Suppressor macrophage treated with lipopolysaccharide for 4 hours (primary cell): ENCODE data around the gene ZC3H14.
A peak's percentile ranks its signal among the peaks of the same experiment; 100 is the strongest.
"Not testable (repeated sequence)": the region's sequence is repeated elsewhere in the genome, so short reads cannot be mapped to it uniquely, and the experiment has no call there.

Experiments
- DNase-seq: peaks from one replicate; pipeline ENCODE4 v3.0.0-alpha.2; 2020

ZC3H14 gene

GRCh38 chr14:88562831-88563686 lies at the start of gene ZC3H14:
TSS of gene ZC3H14 (plus strand) at chr14:88563037. CDS start at chr14:88563134, 97 bp downstream.
- peak; percentile 92 for DNase-seq

DNA sequence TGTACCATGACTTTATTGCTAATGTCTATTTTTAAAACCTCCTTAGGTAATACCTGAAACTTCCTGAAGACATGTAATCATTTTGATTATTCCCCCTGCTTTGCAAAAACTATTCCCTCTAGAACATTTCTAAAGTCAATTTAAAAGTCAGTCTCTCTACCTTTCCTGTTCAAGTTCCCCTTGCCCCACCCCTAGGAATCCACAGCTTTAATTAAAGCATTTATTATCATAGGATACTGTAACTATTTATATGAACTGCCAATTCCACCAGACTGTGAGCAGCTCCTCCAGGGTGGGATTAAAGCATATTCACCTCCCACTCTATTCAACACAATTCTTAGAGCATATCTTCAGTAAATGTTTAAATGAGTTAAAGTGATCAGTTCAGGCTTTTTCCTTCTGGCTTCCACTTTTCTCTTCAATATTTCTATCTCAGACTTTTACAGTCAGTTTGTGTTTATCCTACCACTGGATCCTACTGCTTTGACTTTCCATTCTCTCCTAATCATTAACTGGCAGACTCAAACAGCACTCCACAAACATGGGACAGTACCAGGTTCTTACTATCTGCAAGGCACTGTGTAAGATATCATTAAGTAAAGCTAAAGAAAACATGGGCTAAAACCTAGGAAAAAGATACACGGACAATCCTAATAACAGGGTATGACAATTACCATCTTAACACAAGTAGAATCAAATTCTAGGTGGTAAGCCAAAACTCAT lies 47.2 kb upstream of the ZC3H14 start:
- no peak for DNase-seq

DNA sequence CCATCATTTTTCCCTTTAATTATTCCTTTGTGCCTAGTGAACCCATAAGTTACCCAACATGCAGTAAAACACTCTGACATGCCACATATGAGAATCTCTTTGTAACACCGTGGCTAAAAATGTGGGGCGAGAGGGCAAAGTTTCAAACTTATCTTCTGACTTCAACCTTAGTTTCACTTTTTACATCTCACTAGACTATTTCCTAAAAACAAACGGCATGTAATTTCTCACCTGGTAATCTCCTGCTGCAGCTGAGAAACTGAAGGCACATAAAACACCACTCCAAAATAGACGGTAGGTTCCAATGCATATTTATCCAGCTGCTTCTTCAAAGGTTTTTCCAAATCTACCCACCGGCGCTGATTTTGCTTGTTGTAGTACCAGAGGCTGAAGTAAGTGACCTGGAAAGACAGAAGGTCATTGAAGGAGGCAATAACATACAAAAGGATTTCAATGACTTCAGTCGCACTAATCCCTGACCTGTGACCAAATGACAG lies 45.9 kb upstream of the ZC3H14 start:
- DNase-seq, result no peak

GRCh38 chr14:88518592-88519512 lies 44.0 kb upstream of the ZC3H14 start:
- DNase-seq, result no peak

GRCh38 chr14:88519907-88520306 lies 42.9 kb upstream of the ZC3H14 start:
- DNase-seq, result no peak

DNA sequence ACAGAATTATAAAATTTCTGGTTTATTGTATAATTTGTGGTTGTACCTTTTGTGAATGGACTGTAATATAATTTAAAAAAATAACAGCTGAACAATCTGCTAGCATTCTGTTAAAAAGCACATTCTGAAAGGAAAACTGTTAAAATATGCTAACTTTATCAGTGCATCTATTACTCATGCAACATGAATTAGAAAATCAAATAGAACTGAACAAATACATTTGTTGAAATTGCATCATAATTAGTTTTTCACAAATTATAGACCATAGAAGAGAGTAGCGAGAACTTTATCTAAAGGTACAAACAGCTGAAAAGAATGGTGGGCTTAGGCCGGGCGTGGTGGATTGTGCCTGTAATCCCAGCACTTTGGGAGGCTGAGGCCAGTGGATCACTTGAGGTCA lies 41.0 kb upstream of the ZC3H14 start:
- DNase-seq, result no peak

GRCh38 chr14:88522393-88522792 lies 40.4 kb upstream of the ZC3H14 start:
- DNase-seq, result no peak

DNA sequence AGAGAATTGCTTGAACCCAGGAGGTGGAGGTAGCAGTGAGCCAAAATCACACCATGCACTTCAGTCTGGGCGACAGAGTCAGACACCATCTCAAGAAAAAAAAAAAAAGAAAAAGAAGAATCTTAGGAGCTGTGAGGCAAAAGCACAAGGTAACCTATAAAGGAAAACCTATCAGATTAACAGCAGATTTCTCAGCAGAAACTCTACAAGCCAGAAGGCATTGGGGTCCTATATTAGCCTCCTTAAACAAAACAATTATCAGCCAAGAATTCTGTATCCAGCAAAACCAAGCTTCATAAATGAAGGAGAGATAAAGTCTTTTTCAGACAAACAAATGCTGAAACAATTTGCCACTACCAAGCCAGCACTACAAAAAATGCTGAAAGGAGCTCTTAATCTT lies 32.9 kb upstream of the ZC3H14 start:
- DNase-seq, result not testable (repeated sequence)

- no peak for DNase-seq
These were observed 29.7 kb upstream of the ZC3H14 start for GRCh38 chr14:88533064-88533602.

DNA sequence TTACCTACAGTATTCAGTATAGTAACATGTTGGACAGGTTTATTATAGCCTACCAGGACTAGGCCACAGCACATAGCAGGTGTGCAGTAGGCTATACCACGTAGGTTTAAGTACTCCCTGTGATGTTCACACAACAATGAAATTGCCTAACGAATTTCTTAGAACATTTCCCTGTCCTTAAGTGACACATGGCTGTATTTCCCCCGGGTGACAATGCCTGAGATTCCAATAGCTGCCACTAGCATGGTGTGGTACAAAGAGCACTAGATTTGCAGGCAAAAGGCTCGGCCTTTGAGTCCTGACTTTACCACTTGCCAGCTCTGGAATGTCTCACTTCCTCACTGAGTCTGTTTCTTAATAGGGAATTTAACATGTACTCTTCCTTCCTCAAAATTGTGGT lies 27.7 kb upstream of the ZC3H14 start:
- peak; percentile 56 for DNase-seq

GRCh38 chr14:88535813-88536212 lies 27.0 kb upstream of the ZC3H14 start:
- DNase-seq, result no peak

DNA sequence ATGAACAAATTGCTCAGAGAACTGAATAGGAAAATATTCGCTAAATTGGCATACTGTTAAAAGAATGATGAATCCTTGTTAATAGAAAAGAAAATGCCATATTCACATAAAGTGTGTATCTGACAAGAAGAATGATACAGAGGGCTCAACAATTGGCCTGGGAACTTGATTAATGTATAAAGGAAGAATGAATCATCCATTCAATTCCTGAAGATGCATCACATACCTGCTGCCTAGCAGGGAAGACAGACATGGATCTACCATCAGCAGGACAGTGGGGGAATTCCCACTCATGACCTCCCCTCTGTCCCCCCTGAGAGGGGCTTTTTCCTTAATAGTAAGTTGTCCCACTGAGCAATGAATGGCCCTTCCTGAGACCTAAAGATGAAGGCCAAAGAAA lies 21.5 kb upstream of the ZC3H14 start:
- DNase-seq, result no peak

- no peak for DNase-seq
These were observed 19.7 kb upstream of the ZC3H14 start for GRCh38 chr14:88542857-88543795.

GRCh38 chr14:88545256-88545655 lies 17.6 kb upstream of the ZC3H14 start:
- DNase-seq, result no peak

- DNase-seq, result no peak
These were observed 16.0 kb upstream of the ZC3H14 start for GRCh38 chr14:88546621-88547385.

GRCh38 chr14:88547386-88547780 lies 15.5 kb upstream of the ZC3H14 start:
- no peak for DNase-seq

- no peak for DNase-seq
These were observed 12.8 kb upstream of the ZC3H14 start for GRCh38 chr14:88550078-88550477.

DNA sequence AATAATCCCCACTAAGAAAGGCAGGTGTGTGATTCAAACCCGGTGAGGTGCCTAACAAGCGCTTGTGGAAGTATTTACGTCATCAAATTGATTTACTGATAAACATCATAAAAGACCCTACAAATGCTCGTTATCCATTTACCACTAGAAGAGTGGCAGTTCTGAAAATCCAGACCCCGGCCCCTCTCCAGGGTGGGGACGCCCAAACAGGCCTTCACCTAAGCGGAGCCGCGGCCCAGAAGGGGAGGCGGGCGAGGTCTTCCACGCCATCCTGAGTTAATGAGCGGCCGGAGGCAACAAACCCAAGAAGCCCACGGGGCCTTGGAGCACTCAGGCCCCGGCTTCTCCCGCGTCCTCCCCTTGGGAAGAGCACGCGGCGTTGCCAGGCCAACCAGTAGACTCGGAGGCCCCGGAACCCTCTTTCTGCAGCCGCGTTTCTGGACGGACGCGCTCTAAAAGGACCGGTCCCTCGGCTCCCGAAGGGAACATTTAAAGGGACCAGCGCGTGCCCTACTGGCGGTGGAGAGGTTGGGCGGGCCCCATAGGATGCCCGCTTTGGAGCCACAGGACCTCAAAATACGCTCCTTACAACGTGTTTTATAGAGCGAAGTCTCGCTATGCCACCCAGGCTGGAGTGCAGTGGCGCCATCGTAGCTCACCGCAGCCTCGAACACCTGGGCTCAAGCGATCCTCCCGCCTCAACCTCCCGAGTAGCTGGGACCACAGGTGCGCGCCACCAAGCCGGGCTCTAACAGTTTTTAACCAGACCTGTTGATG lies 11.6 kb upstream of the ZC3H14 start:
- DNase-seq, result peak; percentile 85

- DNase-seq, result no peak
These were observed 10.8 kb upstream of the ZC3H14 start for GRCh38 chr14:88551980-88552431.

DNA sequence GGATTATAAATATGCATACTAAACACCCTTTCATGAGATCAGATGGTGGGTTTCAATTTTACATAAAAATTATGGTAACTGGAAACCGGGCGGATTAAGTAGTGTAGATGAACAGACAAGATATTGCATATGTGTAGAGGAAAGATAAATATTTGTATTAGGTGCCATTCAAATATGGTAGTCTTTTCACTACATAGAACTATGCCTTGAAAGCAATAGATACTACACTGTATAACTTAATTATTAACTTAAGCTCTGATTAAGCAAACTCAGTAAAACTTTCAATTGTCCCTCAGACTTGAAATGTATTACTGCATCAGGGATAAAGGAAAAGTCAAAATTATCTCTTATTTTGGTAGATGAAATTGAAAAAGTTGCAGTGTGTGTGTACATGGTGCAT lies 10.0 kb upstream of the ZC3H14 start:
- DNase-seq, result no peak
